Articular chondrocyte of knee joint (primary cell): ENCODE results near the gene GPATCH11. TPM values are rescaled to one million over a fixed set of nuclear protein-coding genes. Genes with fewer than 3 reads are reported as not detected.

ENCODE experiments used
- total RNA-seq: library from RNA; depleted of rRNA; stranded (reverse); fragments of >200 nt; gene quantifications from 2 replicates; pipeline ENCODE4 v1.2.3, GENCODE V29; 2012

GPATCH11 gene
- total RNA-seq = 9.4 and 10.1 TPM in 2 replicates

GRCh38 chr2:37083873-37084794 is at the start of gene GPATCH11, which contains the start of gene HEATR5B:
Gene GPATCH11 (plus strand): TSS chr2:37084518. CDS start chr2:37088382, 3,864 bp downstream.
Gene HEATR5B (minus strand): TSS chr2:37084372. CDS start chr2:37083414, 958 bp downstream.

Other genes with a start within 250 kb of the GPATCH11 start
- 25.7 and 26.0 TPM in 2 replicates for gene STRN, start 118.0 kb upstream of the GPATCH11 start, total RNA-seq
- gene HEATR5B, start 146 bp upstream of the GPATCH11 start, total RNA-seq = 29.9 and 30.6 TPM in 2 replicates
- gene EIF2AK2, start 72.5 kb downstream of the GPATCH11 start, total RNA-seq = 60.1 and 60.3 TPM in 2 replicates
- not detected in 2 replicates for gene SULT6B1, start 104.2 kb downstream of the GPATCH11 start, total RNA-seq
- 27.5 and 27.7 TPM in 2 replicates for gene CEBPZOS, start 112.0 kb downstream of the GPATCH11 start, total RNA-seq
- gene CEBPZ, start 147.1 kb downstream of the GPATCH11 start, total RNA-seq = 39.7 and 50.6 TPM in 2 replicates
- 14.3 and 16.3 TPM in 2 replicates for gene NDUFAF7, start 147.1 kb downstream of the GPATCH11 start, total RNA-seq
- gene PRKD3, start 240.3 kb downstream of the GPATCH11 start, total RNA-seq = 69.0 and 74.4 TPM in 2 replicates